ENCODE measurements around the gene SLC66A3.
A peak's percentile ranks its signal among the peaks of the same experiment; 100 is the strongest.

SLC66A3 gene

GRCh38 chr2:11177871-11178690 lies 22.8 kb downstream of the SLC66A3 start:
- Histone ChIP-seq H3K9me3 (ENCODE audit: control insufficient read depth in 5 of 5, low read length in 5 of 5) (no peaks in the 10 kb centered on the region), H3K27ac (ENCODE audit: low read depth, low read length) (no peak overlapping the region), H3K9ac (ENCODE audit: low read length in 5 of 5) (no peak overlapping the region), H3K36me3 (ENCODE audit: control insufficient read depth in 5 of 5, insufficient read depth in 5 of 5, low read length in 5 of 5) (peaks cover 8 to 33% (median 22%) of the 10 kb centered on the region in 5 donors), H3K4me3 (ENCODE audit: low read depth in 1 of 5, low read length in 5 of 5) (no peak overlapping the region), H3K27me3 (ENCODE audit: control insufficient read depth in 5 of 5, insufficient read depth in 4 of 5, low read length in 5 of 5) (no peaks in the 10 kb centered on the region), H3K4me1 (ENCODE audit: control insufficient read depth in 5 of 5, insufficient read depth in 5 of 5, low read length in 5 of 5) (peaks cover 0 to 7% (median 0%) of the 10 kb centered on the region in 5 donors)

DNA sequence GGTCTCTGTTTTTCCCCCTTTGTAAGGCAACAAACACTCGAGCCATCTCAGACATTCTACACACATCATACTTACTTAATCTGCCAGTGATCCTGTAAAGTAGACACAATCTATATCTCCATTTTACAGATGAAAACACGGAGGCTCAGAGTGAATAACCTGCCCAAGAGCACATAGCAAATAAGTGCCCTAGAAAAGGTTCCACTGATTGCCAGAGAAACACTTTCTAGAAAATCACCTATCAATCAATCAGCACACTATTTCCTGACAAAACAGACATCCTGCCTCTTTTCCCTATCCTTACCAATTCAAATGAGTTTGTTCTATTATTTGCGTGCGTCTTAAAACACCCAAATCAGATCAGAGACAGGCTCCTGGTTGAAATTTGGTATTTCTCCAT lies 23.9 kb downstream of the SLC66A3 start:
- Histone ChIP-seq H3K27ac (ENCODE audit: low read depth, low read length) (no peak overlapping the region), H3K4me3 (ENCODE audit: low read depth in 1 of 5, low read length in 5 of 5) (no peak overlapping the region), H3K4me1 (ENCODE audit: control insufficient read depth in 5 of 5, insufficient read depth in 5 of 5, low read length in 5 of 5) (peaks cover 0 to 7% (median 0%) of the 10 kb centered on the region in 5 donors), H3K9ac (ENCODE audit: low read length in 5 of 5) (no peak overlapping the region), H3K27me3 (ENCODE audit: control insufficient read depth in 5 of 5, insufficient read depth in 4 of 5, low read length in 5 of 5) (no peaks in the 10 kb centered on the region), H3K36me3 (ENCODE audit: control insufficient read depth in 5 of 5, insufficient read depth in 5 of 5, low read length in 5 of 5) (peaks cover 9 to 38% (median 28%) of the 10 kb centered on the region in 5 donors), H3K9me3 (ENCODE audit: control insufficient read depth in 5 of 5, low read length in 5 of 5) (no peaks in the 10 kb centered on the region)

DNA sequence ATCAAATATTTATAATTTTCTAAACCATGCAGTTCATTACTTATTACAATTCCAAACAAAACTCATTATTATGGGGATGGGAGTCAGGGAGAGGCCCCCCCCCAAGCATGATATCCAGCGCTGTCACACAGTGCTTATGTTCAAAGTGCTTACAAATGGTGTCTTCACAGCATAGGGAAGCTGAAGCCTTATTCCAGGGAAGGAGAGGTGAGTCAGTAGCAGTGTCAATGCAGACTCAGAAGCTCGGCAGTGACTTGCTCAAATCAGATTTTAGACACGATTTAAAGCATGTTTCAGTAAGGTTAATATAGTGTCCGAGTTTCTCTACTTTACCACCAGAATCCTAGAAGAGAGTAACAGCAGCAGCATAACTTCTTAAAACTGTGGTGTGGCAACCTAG lies 24.6 kb downstream of the SLC66A3 start:
- Histone ChIP-seq H3K4me1 (ENCODE audit: control insufficient read depth in 5 of 5, insufficient read depth in 5 of 5, low read length in 5 of 5) (peaks cover 0 to 7% (median 0%) of the 10 kb centered on the region in 5 donors), H3K27ac (ENCODE audit: low read depth, low read length) (no peak overlapping the region), H3K4me3 (ENCODE audit: low read depth in 1 of 5, low read length in 5 of 5) (no peak overlapping the region), H3K27me3 (ENCODE audit: control insufficient read depth in 5 of 5, insufficient read depth in 4 of 5, low read length in 5 of 5) (no peaks in the 10 kb centered on the region), H3K36me3 (ENCODE audit: control insufficient read depth in 5 of 5, insufficient read depth in 5 of 5, low read length in 5 of 5) (peaks cover 10 to 42% (median 31%) of the 10 kb centered on the region in 5 donors), H3K9me3 (ENCODE audit: control insufficient read depth in 5 of 5, low read length in 5 of 5) (no peaks in the 10 kb centered on the region), H3K9ac (ENCODE audit: low read length in 5 of 5) (no peak overlapping the region)

- peaks cover 0 to 2% (median 0%) of the 10 kb centered on the region in 5 donors for H3K4me1 ChIP-seq (ENCODE audit: control insufficient read depth in 5 of 5, insufficient read depth in 5 of 5, low read length in 5 of 5)
- no peak overlapping the region for H3K4me3 ChIP-seq (ENCODE audit: low read depth in 1 of 5, low read length in 5 of 5)
- H3K9ac ChIP-seq (ENCODE audit: low read length in 5 of 5), result no peak overlapping the region
- H3K27ac ChIP-seq (ENCODE audit: low read depth, low read length), result no peak overlapping the region
- no peaks in the 10 kb centered on the region for H3K9me3 ChIP-seq (ENCODE audit: control insufficient read depth in 5 of 5, low read length in 5 of 5)
- no peaks in the 10 kb centered on the region for H3K27me3 ChIP-seq (ENCODE audit: control insufficient read depth in 5 of 5, insufficient read depth in 4 of 5, low read length in 5 of 5)
- peaks cover 14 to 46% (median 36%) of the 10 kb centered on the region in 5 donors for H3K36me3 ChIP-seq (ENCODE audit: control insufficient read depth in 5 of 5, insufficient read depth in 5 of 5, low read length in 5 of 5)
Observed at GRCh38 chr2:11180653-11181052, 25.4 kb downstream of the SLC66A3 start.

DNA sequence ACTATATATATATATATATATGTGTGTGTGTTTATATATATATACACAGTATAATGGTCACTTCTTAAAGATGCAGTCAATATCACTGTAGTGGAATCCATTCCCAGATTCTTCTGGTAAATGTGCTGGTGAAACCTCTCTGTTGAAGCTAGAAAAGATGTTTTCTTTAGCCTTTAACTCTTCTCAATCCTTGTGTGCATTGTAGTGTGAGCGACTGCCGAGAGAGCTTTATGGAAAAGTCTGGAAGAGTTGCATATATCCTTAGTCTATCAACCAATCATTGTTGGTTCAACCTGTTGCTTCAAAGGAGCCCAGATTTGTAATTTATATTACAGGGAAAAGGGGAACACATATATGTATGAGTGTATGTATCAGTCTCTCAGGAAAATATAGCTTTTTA lies 27.7 kb downstream of the SLC66A3 start:
- no peaks in the 10 kb centered on the region for H3K9me3 ChIP-seq (ENCODE audit: control insufficient read depth in 5 of 5, low read length in 5 of 5)
- peaks cover 19 to 52% (median 50%) of the 10 kb centered on the region in 5 donors for H3K36me3 ChIP-seq (ENCODE audit: control insufficient read depth in 5 of 5, insufficient read depth in 5 of 5, low read length in 5 of 5)
- H3K9ac ChIP-seq (ENCODE audit: low read length in 5 of 5), result no peak overlapping the region
- H3K4me1 ChIP-seq (ENCODE audit: control insufficient read depth in 5 of 5, insufficient read depth in 5 of 5, low read length in 5 of 5), result no peaks in the 10 kb centered on the region
- H3K4me3 ChIP-seq (ENCODE audit: low read depth in 1 of 5, low read length in 5 of 5), result no peak overlapping the region
- no peak overlapping the region for H3K27ac ChIP-seq (ENCODE audit: low read depth, low read length)
- no peaks in the 10 kb centered on the region for H3K27me3 ChIP-seq (ENCODE audit: control insufficient read depth in 5 of 5, insufficient read depth in 4 of 5, low read length in 5 of 5)

DNA sequence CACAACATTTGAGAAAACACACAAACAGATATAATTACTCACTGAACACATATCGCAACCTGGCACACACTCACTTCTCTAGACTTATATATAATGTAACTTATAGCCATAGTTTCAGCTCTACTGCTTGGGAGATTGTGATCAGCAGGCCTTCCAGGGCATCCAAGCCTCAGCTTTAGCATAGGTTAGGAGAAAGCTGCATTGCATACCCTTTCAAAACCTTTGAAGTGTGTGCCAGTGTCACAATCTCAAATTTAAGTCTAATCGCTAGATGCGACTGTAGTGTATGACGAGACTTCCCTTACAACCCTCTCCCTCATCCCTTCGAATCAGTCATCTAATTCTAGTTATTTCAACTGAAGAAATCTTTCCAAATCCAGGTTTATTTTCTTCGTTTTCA lies 30.9 kb downstream of the SLC66A3 start:
- Histone ChIP-seq H3K4me1 (ENCODE audit: control insufficient read depth in 5 of 5, insufficient read depth in 5 of 5, low read length in 5 of 5) (no peaks in the 10 kb centered on the region), H3K27me3 (ENCODE audit: control insufficient read depth in 5 of 5, insufficient read depth in 4 of 5, low read length in 5 of 5) (no peaks in the 10 kb centered on the region), H3K36me3 (ENCODE audit: control insufficient read depth in 5 of 5, insufficient read depth in 5 of 5, low read length in 5 of 5) (peaks cover 21 to 56% (median 52%) of the 10 kb centered on the region in 5 donors)

DNA sequence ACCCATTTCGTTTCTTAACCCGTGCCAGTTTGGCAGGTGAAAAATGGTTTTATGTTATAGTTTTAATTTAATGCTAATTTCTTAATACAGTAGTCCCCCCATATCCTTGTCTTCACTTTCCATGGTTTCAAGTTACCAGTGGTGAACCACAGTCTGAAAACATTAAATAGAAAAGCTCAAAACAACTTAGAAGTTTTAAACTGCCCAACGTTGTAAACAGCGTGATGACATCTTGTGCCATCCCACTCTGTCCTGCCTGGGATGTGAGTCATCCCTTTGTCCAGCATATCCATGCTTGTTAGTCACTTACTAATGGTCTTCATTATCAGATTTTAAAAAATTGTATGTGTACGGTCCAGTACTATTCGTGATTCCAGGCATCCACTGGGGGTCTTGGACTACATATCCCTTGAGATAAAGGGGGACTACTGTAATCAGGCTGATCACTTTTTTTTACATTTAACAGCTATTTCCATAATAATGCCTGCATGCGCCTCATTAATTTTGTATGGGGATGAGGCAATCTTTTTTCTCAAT lies 31.9 kb downstream of the SLC66A3 start:
- Histone ChIP-seq H3K4me1 (ENCODE audit: control insufficient read depth in 5 of 5, insufficient read depth in 5 of 5, low read length in 5 of 5) (no peaks in the 10 kb centered on the region), H3K36me3 (ENCODE audit: control insufficient read depth in 5 of 5, insufficient read depth in 5 of 5, low read length in 5 of 5) (peaks cover 28 to 59% (median 55%) of the 10 kb centered on the region in 5 donors), H3K9ac (ENCODE audit: low read length in 5 of 5) (no peak overlapping the region), H3K27me3 (ENCODE audit: control insufficient read depth in 5 of 5, insufficient read depth in 4 of 5, low read length in 5 of 5) (no peaks in the 10 kb centered on the region), H3K9me3 (ENCODE audit: control insufficient read depth in 5 of 5, low read length in 5 of 5) (no peaks in the 10 kb centered on the region), H3K4me3 (ENCODE audit: low read depth in 1 of 5, low read length in 5 of 5) (no peak overlapping the region), H3K27ac (ENCODE audit: low read depth, low read length) (no peak overlapping the region)

More for the DNA sequence above, 30.9 kb downstream of the SLC66A3 start:
- no peak overlapping the region for H3K27ac ChIP-seq (ENCODE audit: low read depth, low read length)
- H3K9ac ChIP-seq (ENCODE audit: low read length in 5 of 5), result no peak overlapping the region
- no peak overlapping the region for H3K4me3 ChIP-seq (ENCODE audit: low read depth in 1 of 5, low read length in 5 of 5)
- no peaks in the 10 kb centered on the region for H3K9me3 ChIP-seq (ENCODE audit: control insufficient read depth in 5 of 5, low read length in 5 of 5)

GRCh38 chr2:11187731-11188130 lies 32.5 kb downstream of the SLC66A3 start:
- Histone ChIP-seq H3K36me3 (ENCODE audit: control insufficient read depth in 5 of 5, insufficient read depth in 5 of 5, low read length in 5 of 5) (peaks cover 29 to 59% (median 54%) of the 10 kb centered on the region in 5 donors), H3K27me3 (ENCODE audit: control insufficient read depth in 5 of 5, insufficient read depth in 4 of 5, low read length in 5 of 5) (no peaks in the 10 kb centered on the region), H3K4me1 (ENCODE audit: control insufficient read depth in 5 of 5, insufficient read depth in 5 of 5, low read length in 5 of 5) (peaks cover 0 to 4% (median 0%) of the 10 kb centered on the region in 5 donors), H3K9ac (ENCODE audit: low read length in 5 of 5) (no peak overlapping the region), H3K4me3 (ENCODE audit: low read depth in 1 of 5, low read length in 5 of 5) (no peak overlapping the region), H3K27ac (ENCODE audit: low read depth, low read length) (no peak overlapping the region), H3K9me3 (ENCODE audit: control insufficient read depth in 5 of 5, low read length in 5 of 5) (no peaks in the 10 kb centered on the region)

- peaks cover 50 to 71% (median 67%) of the 10 kb centered on the region in 5 donors for H3K36me3 ChIP-seq (ENCODE audit: control insufficient read depth in 5 of 5, insufficient read depth in 5 of 5, low read length in 5 of 5)
- H3K9ac ChIP-seq (ENCODE audit: low read length in 5 of 5), result peak overlapping the region in 4 of 5 donors; percentile 42 to 55 (median 50)
- H3K27me3 ChIP-seq (ENCODE audit: control insufficient read depth in 5 of 5, insufficient read depth in 4 of 5, low read length in 5 of 5), result no peaks in the 10 kb centered on the region
- peak overlapping the region; percentile 64 for H3K27ac ChIP-seq (ENCODE audit: low read depth, low read length)
- peaks cover 0 to 12% (median 0%) of the 10 kb centered on the region in 5 donors for H3K4me1 ChIP-seq (ENCODE audit: control insufficient read depth in 5 of 5, insufficient read depth in 5 of 5, low read length in 5 of 5)
- H3K9me3 ChIP-seq (ENCODE audit: control insufficient read depth in 5 of 5, low read length in 5 of 5), result no peaks in the 10 kb centered on the region
- H3K4me3 ChIP-seq (ENCODE audit: low read depth in 1 of 5, low read length in 5 of 5), result no peak overlapping the region
Observed at GRCh38 chr2:11196246-11196645, 41.0 kb downstream of the SLC66A3 start.

- Histone ChIP-seq H3K27ac (ENCODE audit: low read depth, low read length) (no peak overlapping the region), H3K9me3 (ENCODE audit: control insufficient read depth in 5 of 5, low read length in 5 of 5) (no peaks in the 10 kb centered on the region), H3K4me3 (ENCODE audit: low read depth in 1 of 5, low read length in 5 of 5) (no peak overlapping the region), H3K4me1 (ENCODE audit: control insufficient read depth in 5 of 5, insufficient read depth in 5 of 5, low read length in 5 of 5) (peaks cover 0 to 11% (median 5%) of the 10 kb centered on the region in 5 donors), H3K27me3 (ENCODE audit: control insufficient read depth in 5 of 5, insufficient read depth in 4 of 5, low read length in 5 of 5) (no peaks in the 10 kb centered on the region), H3K36me3 (ENCODE audit: control insufficient read depth in 5 of 5, insufficient read depth in 5 of 5, low read length in 5 of 5) (peaks cover 39 to 71% (median 57%) of the 10 kb centered on the region in 5 donors), H3K9ac (ENCODE audit: low read length in 5 of 5) (no peak overlapping the region)
Observed at GRCh38 chr2:11200651-11201050, 45.4 kb downstream of the SLC66A3 start.
